Measurements from ENCODE around the gene SHCBP1. TPM values are rescaled to one million over a fixed set of nuclear protein-coding genes. Genes with fewer than 3 reads are reported as not detected.

Gene SHCBP1
- total and polyA plus RNA-seq, 2 of the 4 experiments (the other 2 are of a cell fraction), result 18.3 to 18.6 TPM

GRCh38 chr16:46651305-46651704, 30.1 kb upstream of the SHCBP1 start:
- POLR2A ChIA-PET (ENCODE audit: unreplicated experiment), result no interaction called here
- 100% methylated on average over 1 of the region's 3 CpGs; no CpG with 5 or more reads in 1 of the 2 experiments for WGBS, 2 experiments (ENCODE audit: extremely low coverage in 2 of 2, insufficient read length in 1 of 2)
- dilution Hi-C loops (cut with HindIII; ENCODE audit: low sequenced_read_pairs, unreplicated experiment), result no loop called here

More at GRCh38 chr16:46651305-46651704, 30.1 kb upstream of the SHCBP1 start:
- CTCF ChIA-PET, result interaction anchor here (1.3 kb wide), 1 partner anchor 10 kb away, joined by 3 read pairs; no protein-coding TSS in a partner anchor
- no peaks in the 10 kb centered on the region for H3K36me3 ChIP-seq (ENCODE audit: control insufficient read depth, insufficient read depth, low read length)
- intact Hi-C loops (cut with micrococcal nuclease) (no loop called here), in situ Hi-C loops (cut with MboI; ENCODE audit: low sequenced_read_pairs) (no loop called here)
- no peak overlapping the region for H2BK15ac ChIP-seq (ENCODE audit: low read depth, low read length)
- no peak overlapping the region for H3K4me2 ChIP-seq (ENCODE audit: low read depth, low read length)
- H4K5ac ChIP-seq (ENCODE audit: low read depth, low read length), result no peak overlapping the region
- no peak overlapping the region for H4K91ac ChIP-seq (ENCODE audit: insufficient read depth, low read depth, low read length)
- H2BK20ac ChIP-seq (ENCODE audit: low read depth, low read length), result no peak overlapping the region
- no peak for DNase-seq
- no peak for ATAC-seq (ENCODE audit: low read depth)
- H3K56ac ChIP-seq (ENCODE audit: extremely low read depth, insufficient read depth, low read length), result no peak overlapping the region
- H2BK5ac ChIP-seq (ENCODE audit: low read depth, low read length, poor library complexity, severe bottlenecking), result no peak overlapping the region
- H3K9me1 ChIP-seq (ENCODE audit: insufficient read depth, low read length), result peaks cover 9% of the 10 kb centered on the region; the same call in 1 of the 2 replicates
- H2AK9ac ChIP-seq (replicated peaks; ENCODE audit: low read depth, low read length, poor library complexity), result no peak overlapping the region
- no peak overlapping the region for H3K23ac ChIP-seq (ENCODE audit: low read depth, low read length)
- H3K9ac ChIP-seq (ENCODE audit: low read depth, low read length), result no peak overlapping the region
- no peak overlapping the region for H3K18ac ChIP-seq (ENCODE audit: low read depth, low read length)
- no peak overlapping the region for H2AK5ac ChIP-seq (ENCODE audit: low read depth, low read length)
- H3K14ac ChIP-seq (replicated peaks; ENCODE audit: low read depth, low read length), result no peak overlapping the region
- H4K20me1 ChIP-seq (ENCODE audit: insufficient read depth, low read length), result no peaks in the 10 kb centered on the region
- H3K79me1 ChIP-seq (ENCODE audit: low read depth in 1 of 2, low read length in 2 of 2), result no peaks in the 10 kb centered on the region
- no TSS peak for BruUV-seq (replicated peaks)
- H2AFZ ChIP-seq (replicated peaks; ENCODE audit: low read length, poor library complexity), result no peak overlapping the region
- no peak overlapping the region for H3K4ac ChIP-seq (ENCODE audit: low read depth, low read length)
- H2BK120ac ChIP-seq (ENCODE audit: low read depth, low read length), result no peak overlapping the region
- no peaks in the 10 kb centered on the region for H3K27me3 ChIP-seq (ENCODE audit: control insufficient read depth, insufficient read depth, low read length)
- H3K4me1 ChIP-seq (ENCODE audit: control insufficient read depth, insufficient read depth, low read length), result peaks cover 2% of the 10 kb centered on the region; the same call in 1 of the 2 replicates
- no peaks in the 10 kb centered on the region for H3K9me3 ChIP-seq (ENCODE audit: control insufficient read depth, insufficient read depth, low read length)
- no peak overlapping the region for H3K4me3 ChIP-seq (ENCODE audit: insufficient read depth, low read depth, low read length)
- H3K27ac ChIP-seq (ENCODE audit: insufficient read depth, low read length), result no peak overlapping the region
- no peak overlapping the region for H4K8ac ChIP-seq (ENCODE audit: low read depth in 2 of 2, low read length in 2 of 2)
- no peak for TF ChIP-seq SMC3 (IDR thresholded peaks at IDR 0.05; ENCODE audit: low read depth, low read length)
- TF ChIP-seq CTCF (conservative IDR thresholded peaks at IDR 0.05; ENCODE audit: low read depth, low read length), result no peak
- TF ChIP-seq BHLHE40 (IDR thresholded peaks at IDR 0.05; ENCODE audit: low read depth, low read length), result no peak
- no peak for TF ChIP-seq MXI1 (IDR thresholded peaks at IDR 0.05; ENCODE audit: borderline replicate concordance, low read depth, low read length)
- TF ChIP-seq RAD21 (IDR thresholded peaks at IDR 0.05; ENCODE audit: low read length), result no peak
- no peak for TF ChIP-seq FOS (IDR thresholded peaks at IDR 0.05; ENCODE audit: low read depth, low read length)
- no peak for TF ChIP-seq CHD1 (IDR thresholded peaks at IDR 0.05; ENCODE audit: low read depth, low read length)
- TF ChIP-seq USF2 (IDR thresholded peaks at IDR 0.05; ENCODE audit: low read depth, low read length), result no peak
- no peak for TF ChIP-seq MAFK (IDR thresholded peaks at IDR 0.05; ENCODE audit: low read depth, low read length)
- TF ChIP-seq RFX5 (IDR thresholded peaks at IDR 0.05; ENCODE audit: low read depth, low read length), result no peak
- TF ChIP-seq MAZ (IDR thresholded peaks at IDR 0.05; ENCODE audit: borderline replicate concordance, low read depth, low read length), result no peak
- no peak for TF ChIP-seq POLR2A (IDR thresholded peaks at IDR 0.05; ENCODE audit: low read depth, low read length)
- no peak for TF ChIP-seq NFE2L2 (IDR thresholded peaks at IDR 0.05; ENCODE audit: low read depth, low read length)
- no peak for TF ChIP-seq CEBPB (IDR thresholded peaks at IDR 0.05; ENCODE audit: low read depth, low read length)
- no peak for TF ChIP-seq RCOR1 (IDR thresholded peaks at IDR 0.05; ENCODE audit: insufficient replicate concordance, low read length)
- TF ChIP-seq ELK1 (IDR thresholded peaks at IDR 0.05; ENCODE audit: borderline replicate concordance, low read depth, low read length), result no peak

All from IMR-90 (cell line).